Spleen (tissue), 11 donors: ENCODE measurements around the gene ITPR2. TPM values are rescaled to one million over a fixed set of nuclear protein-coding genes. Genes with fewer than 3 reads are reported as not detected.
"Not testable (repeated sequence)": the region's sequence is repeated elsewhere in the genome, so short reads cannot be mapped to it uniquely, and the experiment has no call there.

Experiments
- DNase-seq: peaks from one replicate; pipeline ENCODE4 v3.0.0-alpha.2; 2020
- H3K27ac ChIP-seq, 8 donors: fragments of 200-600 bp; sonication (generic) in 7 of 8; 1 replicate in 4 of 8; 2 replicates in 4 of 8; pipeline versions ENCODE4 v1.5.0 to v1.8.0; 2016 to 2021; ENCODE audit warnings: inconsistent platforms in 4 of 8, mild to moderate bottlenecking in 4 of 8, moderate library complexity in 1 of 8
- H3K27me3 ChIP-seq, 7 donors: fragments of 200-600 bp; sonication (generic) in 6 of 7; replicated peaks in 1 of 7; 1 replicate in 4 of 7; 2 replicates in 3 of 7; pipeline versions ENCODE4 v1.5.0 to v1.8.0; 2016 to 2021; ENCODE audit warnings: inconsistent platforms in 3 of 7, mild to moderate bottlenecking in 1 of 7
- H3K36me3 ChIP-seq, 6 donors: fragments of 200-600 bp; sonication (generic) in 5 of 6; 1 replicate in 4 of 6; 2 replicates in 2 of 6; pipeline versions ENCODE4 v1.5.0 to v1.8.0; 2016 to 2021; ENCODE audit warnings: inconsistent platforms in 2 of 6
- H3K4me1 ChIP-seq, 6 donors: fragments of 200-600 bp; sonication (generic) in 5 of 6; 1 replicate in 3 of 6; 2 replicates in 3 of 6; pipeline versions ENCODE4 v1.5.0 to v1.8.0; 2016 to 2021; ENCODE audit warnings: inconsistent platforms in 3 of 6
- H3K4me3 ChIP-seq, 8 donors: fragments of 200-600 bp; sonication (generic) in 7 of 8; 1 replicate in 4 of 8; 2 replicates in 4 of 8; pipeline versions ENCODE4 v1.5.0 to v1.8.0; 2016 to 2021; ENCODE audit warnings: inconsistent platforms in 4 of 8, mild to moderate bottlenecking in 4 of 8, moderate library complexity in 2 of 8
- H3K9me3 ChIP-seq, 8 donors: fragments of 200-600 bp; sonication (generic) in 7 of 8; 1 replicate in 4 of 8; 2 replicates in 4 of 8; pipeline versions ENCODE4 v1.5.0 to v1.8.0; 2016 to 2021; ENCODE audit warnings: inconsistent platforms in 4 of 8
- POLR2A ChIP-seq, 3 donors: fragments of 450-650 bp; IDR thresholded peaks; one replicate each; pipeline ENCODE4 v1.5.1; 2017; ENCODE audit warnings: antibody characterized with exemption in 3 of 3, mild to moderate bottlenecking in 1 of 3
- POLR2AphosphoS5 ChIP-seq, 3 donors: sonication (generic); formaldehyde crosslinking; IDR thresholded peaks; one replicate each; pipeline ENCODE4 v1.5.1; 2017; ENCODE audit warnings: antibody characterized with exemption in 3 of 3
- WGBS, 5 donors: extraction: QIAGEN DNeasy Blood & Tissue Kit in 3 of 5; methylation state at CpG; one replicate each; pipeline versions ENCODE4 v1.1.5 to v1.1.7; 2013 to 2018; 5-methylcytosine and 5-hydroxymethylcytosine counted together
- intact Hi-C: fragments of 100-400 bp; cut with DNase I; formaldehyde crosslinking; loops from one replicate; pipeline ENCODE4 v1.15.0; 2023; ENCODE audit warnings: low total_unique reads
- polyA plus RNA-seq, 3 donors: library from polyadenylated mRNA; stranded (reverse); fragments of 200-250 nt; gene quantifications; one replicate each; pipeline ENCODE4 v1.2.1, GENCODE V29; 2013
- total RNA-seq, 7 donors: library from RNA; depleted of rRNA in 3 of 7; stranded (reverse); fragments of >200 nt in 3 of 7; fragmentation: NEBNext Ultra II Directional in 4 of 7; extraction: Animal tissue kit (Norgen Biotek cat#: 25700) in 4 of 7; gene quantifications; one replicate each; pipeline versions ENCODE4 v1.1.0 to v1.2.1, GENCODE V29; 2016 to 2021
- TF ChIP-seq, protein P1 (sequence below), 11 experiments: fragments of 200-600 bp in 7 of 11; fragments of 450-650 bp in 4 of 11; sonication (generic) in 4 of 11; IDR thresholded peaks in 8 of 11; conservative IDR thresholded peaks in 3 of 11; 1 replicate in 7 of 11; 2 replicates in 4 of 11; pipeline versions ENCODE4 v1.4.0 to v1.8.0; 2016 to 2021; ENCODE audit warnings: antibody characterized with exemption in 11 of 11, inconsistent platforms in 4 of 11, mild to moderate bottlenecking in 1 of 11
- donor health status: healthy with polysubstance abuse.
- donor health status: DM: no; HTN: no; CAD: no; lungs with moderate emphysema.
- donor health status: DM: no; HTN: no; CAD: no.
- donor health status: Bipolar disorder and iron deficiency.
- donor health status: healthy.
- donor health status: DM: no; HTN: no; CAD: no.
- donor health status: DM: yes; HTN: yes; CAD: no.

The ITPR2 gene
- total and polyA plus RNA-seq, 10 donors: 3.2 to 105 (median 60.4) TPM

DNA sequence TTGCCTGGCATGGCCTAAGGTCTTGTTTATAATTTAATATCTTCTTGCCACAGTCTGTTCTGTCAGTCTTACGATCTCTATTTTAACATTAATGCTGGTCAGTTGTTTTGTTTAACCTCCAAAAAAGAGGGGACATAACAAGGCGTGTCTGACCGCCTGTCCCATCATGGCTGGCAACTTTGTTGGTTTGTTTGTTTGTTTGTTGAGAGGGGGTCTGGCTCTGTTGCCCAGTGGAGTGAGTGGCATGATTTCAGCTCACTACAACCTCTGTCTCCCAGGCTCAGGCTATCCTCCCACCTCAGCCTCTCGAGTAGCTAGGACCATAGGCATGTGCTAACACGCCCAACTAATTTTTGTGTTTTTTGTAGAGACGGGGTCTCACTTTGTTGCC, 36.1 kb upstream of the ITPR2 start:
- intact Hi-C loops: no loop called here
- WGBS, 5 donors: 93 to 98% (median 96%) methylated on average over 6 of the region's 6 CpGs
- Histone ChIP-seq H3K4me1 (peaks cover 0 to 32% (median 14%) of the 10 kb centered on the region in 6 donors), H3K9me3 (no peaks in the 10 kb centered on the region), H3K36me3 (no peaks in the 10 kb centered on the region), H3K4me3 (no peak overlapping the region), H3K27me3 (no peaks in the 10 kb centered on the region), H3K27ac (no peak overlapping the region)
- DNase-seq: no peak
- no peak for TF ChIP-seq POLR2AphosphoS5 (IDR thresholded peaks at IDR 0.05)

DNA sequence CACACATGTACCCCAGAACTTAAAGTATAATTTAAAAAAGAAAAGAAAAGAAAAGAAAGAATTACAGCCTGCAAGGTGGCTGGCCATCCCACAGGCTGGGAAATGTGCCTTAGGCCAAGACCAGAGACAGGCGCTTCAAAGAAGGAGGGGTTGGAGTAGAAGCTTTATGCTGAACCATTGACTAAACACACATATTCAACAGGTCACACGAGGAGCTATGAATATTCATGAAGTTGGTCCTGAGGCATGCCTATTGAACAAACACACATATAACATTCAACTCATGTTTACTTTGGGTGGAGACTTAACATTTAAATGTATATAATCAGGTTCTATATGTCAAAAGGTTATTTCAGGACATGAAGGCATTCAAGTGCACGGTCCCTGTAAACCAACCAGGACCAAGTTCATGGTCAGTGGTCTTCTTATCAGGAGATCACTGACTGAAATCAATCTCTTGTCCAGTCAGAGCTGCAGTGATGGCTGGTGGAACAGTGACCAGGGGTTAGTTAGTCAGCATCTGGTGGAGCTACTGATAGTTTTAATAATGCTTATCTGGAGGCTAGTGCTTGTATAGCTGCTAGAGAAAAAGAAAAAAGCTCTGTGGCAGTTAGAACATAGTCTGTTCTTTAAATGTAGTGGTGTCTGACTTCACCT, 35.6 kb upstream of the ITPR2 start:
- H3K36me3 ChIP-seq: no peaks in the 10 kb centered on the region
- intact Hi-C loops: no loop called here
- H3K27ac ChIP-seq: no peak overlapping the region
- H3K4me3 ChIP-seq: no peak overlapping the region
- WGBS, 5 donors: 84 to 97% (median 90%) methylated on average over 3 of the region's 3 CpGs
- H3K27me3 ChIP-seq: no peaks in the 10 kb centered on the region
- no peaks in the 10 kb centered on the region for H3K9me3 ChIP-seq
- peaks cover 0 to 31% (median 14%) of the 10 kb centered on the region in 6 donors for H3K4me1 ChIP-seq
- TF ChIP-seq, protein P1, sequence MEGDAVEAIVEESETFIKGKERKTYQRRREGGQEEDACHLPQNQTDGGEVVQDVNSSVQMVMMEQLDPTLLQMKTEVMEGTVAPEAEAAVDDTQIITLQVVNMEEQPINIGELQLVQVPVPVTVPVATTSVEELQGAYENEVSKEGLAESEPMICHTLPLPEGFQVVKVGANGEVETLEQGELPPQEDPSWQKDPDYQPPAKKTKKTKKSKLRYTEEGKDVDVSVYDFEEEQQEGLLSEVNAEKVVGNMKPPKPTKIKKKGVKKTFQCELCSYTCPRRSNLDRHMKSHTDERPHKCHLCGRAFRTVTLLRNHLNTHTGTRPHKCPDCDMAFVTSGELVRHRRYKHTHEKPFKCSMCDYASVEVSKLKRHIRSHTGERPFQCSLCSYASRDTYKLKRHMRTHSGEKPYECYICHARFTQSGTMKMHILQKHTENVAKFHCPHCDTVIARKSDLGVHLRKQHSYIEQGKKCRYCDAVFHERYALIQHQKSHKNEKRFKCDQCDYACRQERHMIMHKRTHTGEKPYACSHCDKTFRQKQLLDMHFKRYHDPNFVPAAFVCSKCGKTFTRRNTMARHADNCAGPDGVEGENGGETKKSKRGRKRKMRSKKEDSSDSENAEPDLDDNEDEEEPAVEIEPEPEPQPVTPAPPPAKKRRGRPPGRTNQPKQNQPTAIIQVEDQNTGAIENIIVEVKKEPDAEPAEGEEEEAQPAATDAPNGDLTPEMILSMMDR (IDR thresholded peaks at IDR 0.05 in 8 of 11, conservative IDR thresholded peaks at IDR 0.05 in 3 of 11): no peak
- no peak for TF ChIP-seq POLR2AphosphoS5 (IDR thresholded peaks at IDR 0.05)
- no peak for TF ChIP-seq POLR2A (IDR thresholded peaks at IDR 0.05)
- DNase-seq: no peak

GRCh38 chr12:26867080-26867479, 34.1 kb upstream of the ITPR2 start:
- no peak overlapping the region for H3K27ac ChIP-seq
- whole genome bisulfite sequencing, 5 donors: 28 to 58% (median 32%) methylated on average over 2 of the region's 2 CpGs
- intact Hi-C loops: no loop called here

GRCh38 chr12:26863515-26863914, 30.5 kb upstream of the ITPR2 start:
- H3K27me3 ChIP-seq: no peaks in the 10 kb centered on the region
- no peaks in the 10 kb centered on the region for H3K36me3 ChIP-seq
- 52 to 63% (median 55%) methylated on average over 4 of the region's 4 CpGs for WGBS, 5 donors
- TF ChIP-seq, protein P1 (IDR thresholded peaks at IDR 0.05 in 8 of 11, conservative IDR thresholded peaks at IDR 0.05 in 3 of 11): peak in 1 of 11 experiments; percentile 17
- TF ChIP-seq POLR2A (IDR thresholded peaks at IDR 0.05): no peak
- intact Hi-C loops: no loop called here
- no peaks in the 10 kb centered on the region for H3K9me3 ChIP-seq
- H3K4me1 ChIP-seq: peaks cover 0 to 15% (median 3%) of the 10 kb centered on the region in 6 donors
- no peak overlapping the region for H3K27ac ChIP-seq
- no peak for DNase-seq
- H3K4me3 ChIP-seq: no peak overlapping the region

More at GRCh38 chr12:26867080-26867479, 34.1 kb upstream of the ITPR2 start:
- TF ChIP-seq POLR2AphosphoS5 (IDR thresholded peaks at IDR 0.05): no peak
- TF ChIP-seq, protein P1 (IDR thresholded peaks at IDR 0.05 in 8 of 11, conservative IDR thresholded peaks at IDR 0.05 in 3 of 11): no peak
- TF ChIP-seq POLR2A (IDR thresholded peaks at IDR 0.05): no peak
- peaks cover 0 to 31% (median 14%) of the 10 kb centered on the region in 6 donors for H3K4me1 ChIP-seq
- no peaks in the 10 kb centered on the region for H3K36me3 ChIP-seq
- H3K4me3 ChIP-seq: no peak overlapping the region
- H3K9me3 ChIP-seq: no peaks in the 10 kb centered on the region
- no peak for DNase-seq
- no peaks in the 10 kb centered on the region for H3K27me3 ChIP-seq

- H3K27ac ChIP-seq, H3K4me3 ChIP-seq, intact Hi-C loops, H3K27me3 ChIP-seq, H3K36me3 ChIP-seq, DNase-seq, H3K9me3 ChIP-seq: not testable (repeated sequence)
- 94 to 100% (median 98%) methylated on average over 3 of the region's 3 CpGs for WGBS, 5 donors
- H3K4me1 ChIP-seq: peaks cover 0 to 16% (median 3%) of the 10 kb centered on the region in 6 donors
Measured at GRCh38 chr12:26862787-26863186, 29.8 kb upstream of the ITPR2 start.
